GM23248 (cell line): ENCODE results near the gene C5orf15.

Experiments
- EZH2 ChIP-seq: fragments of 200-600 bp; sonication (generic); IDR thresholded peaks from 2 replicates; pipeline ENCODE4 v1.6.1; 2018; ENCODE audit warnings: antibody characterized with exemption, mild to moderate bottlenecking; ENCODE audit not compliant: insufficient read depth, poor library complexity, severe bottlenecking
- EZH2phosphoT487 ChIP-seq: fragments of 200-600 bp; sonication (generic); IDR thresholded peaks from 2 replicates; pipeline ENCODE4 v1.6.1; 2018; ENCODE audit warnings: antibody characterized with exemption, moderate library complexity, mild to moderate bottlenecking, low read depth; ENCODE audit not compliant: insufficient read depth

- TF ChIP-seq EZH2 = no peak
- no peak for TF ChIP-seq EZH2phosphoT487
These were observed 1.4 kb upstream of the C5orf15 start for GRCh38 chr5:133969654-133970324.
